Gastroesophageal sphincter (tissue), 3 donors: ENCODE measurements around the gene DPYD.

Source experiments
- POLR2A ChIP-seq, 2 donors: fragments of 450-650 bp; IDR thresholded peaks; one replicate each; pipeline ENCODE4 v1.6.1; 2017; ENCODE audit warnings: antibody characterized with exemption in 2 of 2, mild to moderate bottlenecking in 2 of 2, moderate library complexity in 1 of 2
- TF ChIP-seq, protein P1 (sequence below), 4 experiments: fragments of 200-600 bp in 2 of 4; fragments of 450-650 bp in 2 of 4; sonication (generic) in 1 of 4; IDR thresholded peaks; one replicate each; pipeline ENCODE4 v1.5.1; 2017 to 2019; ENCODE audit warnings: antibody characterized with exemption in 4 of 4, mild to moderate bottlenecking in 2 of 4, moderate library complexity in 2 of 4

GRCh38 chr1:97792655-97793054, 128.2 kb downstream of the DPYD start:
- TF ChIP-seq, protein P1, sequence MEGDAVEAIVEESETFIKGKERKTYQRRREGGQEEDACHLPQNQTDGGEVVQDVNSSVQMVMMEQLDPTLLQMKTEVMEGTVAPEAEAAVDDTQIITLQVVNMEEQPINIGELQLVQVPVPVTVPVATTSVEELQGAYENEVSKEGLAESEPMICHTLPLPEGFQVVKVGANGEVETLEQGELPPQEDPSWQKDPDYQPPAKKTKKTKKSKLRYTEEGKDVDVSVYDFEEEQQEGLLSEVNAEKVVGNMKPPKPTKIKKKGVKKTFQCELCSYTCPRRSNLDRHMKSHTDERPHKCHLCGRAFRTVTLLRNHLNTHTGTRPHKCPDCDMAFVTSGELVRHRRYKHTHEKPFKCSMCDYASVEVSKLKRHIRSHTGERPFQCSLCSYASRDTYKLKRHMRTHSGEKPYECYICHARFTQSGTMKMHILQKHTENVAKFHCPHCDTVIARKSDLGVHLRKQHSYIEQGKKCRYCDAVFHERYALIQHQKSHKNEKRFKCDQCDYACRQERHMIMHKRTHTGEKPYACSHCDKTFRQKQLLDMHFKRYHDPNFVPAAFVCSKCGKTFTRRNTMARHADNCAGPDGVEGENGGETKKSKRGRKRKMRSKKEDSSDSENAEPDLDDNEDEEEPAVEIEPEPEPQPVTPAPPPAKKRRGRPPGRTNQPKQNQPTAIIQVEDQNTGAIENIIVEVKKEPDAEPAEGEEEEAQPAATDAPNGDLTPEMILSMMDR (IDR thresholded peaks at IDR 0.05): no peak
- TF ChIP-seq POLR2A (IDR thresholded peaks at IDR 0.05): no peak
